Measurements from ENCODE around the gene CLEC16A.

DNA sequence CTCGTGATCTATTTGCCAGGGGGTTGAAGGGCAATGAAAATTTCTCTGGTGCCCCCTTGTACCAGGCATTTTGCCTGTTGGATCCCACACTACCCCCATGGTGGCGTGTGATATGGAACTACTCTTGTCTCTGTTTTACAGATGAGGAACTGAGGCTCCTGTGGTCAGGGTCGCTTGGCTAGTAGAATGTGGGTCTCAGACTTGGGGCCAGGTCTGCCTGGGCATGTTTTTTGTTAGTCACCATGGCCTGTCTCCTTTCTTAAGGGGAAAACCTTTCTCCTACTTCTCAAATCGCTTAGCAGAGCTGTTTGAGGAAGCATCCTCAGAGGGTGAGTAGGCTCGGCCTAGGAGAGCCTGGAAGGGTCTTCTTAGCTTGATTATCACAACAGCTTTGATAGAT, 51.2 kb downstream of the CLEC16A start:
- TF ChIP-seq, protein P1, sequence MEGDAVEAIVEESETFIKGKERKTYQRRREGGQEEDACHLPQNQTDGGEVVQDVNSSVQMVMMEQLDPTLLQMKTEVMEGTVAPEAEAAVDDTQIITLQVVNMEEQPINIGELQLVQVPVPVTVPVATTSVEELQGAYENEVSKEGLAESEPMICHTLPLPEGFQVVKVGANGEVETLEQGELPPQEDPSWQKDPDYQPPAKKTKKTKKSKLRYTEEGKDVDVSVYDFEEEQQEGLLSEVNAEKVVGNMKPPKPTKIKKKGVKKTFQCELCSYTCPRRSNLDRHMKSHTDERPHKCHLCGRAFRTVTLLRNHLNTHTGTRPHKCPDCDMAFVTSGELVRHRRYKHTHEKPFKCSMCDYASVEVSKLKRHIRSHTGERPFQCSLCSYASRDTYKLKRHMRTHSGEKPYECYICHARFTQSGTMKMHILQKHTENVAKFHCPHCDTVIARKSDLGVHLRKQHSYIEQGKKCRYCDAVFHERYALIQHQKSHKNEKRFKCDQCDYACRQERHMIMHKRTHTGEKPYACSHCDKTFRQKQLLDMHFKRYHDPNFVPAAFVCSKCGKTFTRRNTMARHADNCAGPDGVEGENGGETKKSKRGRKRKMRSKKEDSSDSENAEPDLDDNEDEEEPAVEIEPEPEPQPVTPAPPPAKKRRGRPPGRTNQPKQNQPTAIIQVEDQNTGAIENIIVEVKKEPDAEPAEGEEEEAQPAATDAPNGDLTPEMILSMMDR (IDR thresholded peaks at IDR 0.05; ENCODE audit: insufficient read depth, low read length), result no peak
- TF ChIP-seq, protein P2, sequence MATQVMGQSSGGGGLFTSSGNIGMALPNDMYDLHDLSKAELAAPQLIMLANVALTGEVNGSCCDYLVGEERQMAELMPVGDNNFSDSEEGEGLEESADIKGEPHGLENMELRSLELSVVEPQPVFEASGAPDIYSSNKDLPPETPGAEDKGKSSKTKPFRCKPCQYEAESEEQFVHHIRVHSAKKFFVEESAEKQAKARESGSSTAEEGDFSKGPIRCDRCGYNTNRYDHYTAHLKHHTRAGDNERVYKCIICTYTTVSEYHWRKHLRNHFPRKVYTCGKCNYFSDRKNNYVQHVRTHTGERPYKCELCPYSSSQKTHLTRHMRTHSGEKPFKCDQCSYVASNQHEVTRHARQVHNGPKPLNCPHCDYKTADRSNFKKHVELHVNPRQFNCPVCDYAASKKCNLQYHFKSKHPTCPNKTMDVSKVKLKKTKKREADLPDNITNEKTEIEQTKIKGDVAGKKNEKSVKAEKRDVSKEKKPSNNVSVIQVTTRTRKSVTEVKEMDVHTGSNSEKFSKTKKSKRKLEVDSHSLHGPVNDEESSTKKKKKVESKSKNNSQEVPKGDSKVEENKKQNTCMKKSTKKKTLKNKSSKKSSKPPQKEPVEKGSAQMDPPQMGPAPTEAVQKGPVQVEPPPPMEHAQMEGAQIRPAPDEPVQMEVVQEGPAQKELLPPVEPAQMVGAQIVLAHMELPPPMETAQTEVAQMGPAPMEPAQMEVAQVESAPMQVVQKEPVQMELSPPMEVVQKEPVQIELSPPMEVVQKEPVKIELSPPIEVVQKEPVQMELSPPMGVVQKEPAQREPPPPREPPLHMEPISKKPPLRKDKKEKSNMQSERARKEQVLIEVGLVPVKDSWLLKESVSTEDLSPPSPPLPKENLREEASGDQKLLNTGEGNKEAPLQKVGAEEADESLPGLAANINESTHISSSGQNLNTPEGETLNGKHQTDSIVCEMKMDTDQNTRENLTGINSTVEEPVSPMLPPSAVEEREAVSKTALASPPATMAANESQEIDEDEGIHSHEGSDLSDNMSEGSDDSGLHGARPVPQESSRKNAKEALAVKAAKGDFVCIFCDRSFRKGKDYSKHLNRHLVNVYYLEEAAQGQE (IDR thresholded peaks at IDR 0.05; ENCODE audit: insufficient replicate concordance, low read depth), result no peak
- TF ChIP-seq GABPA (IDR thresholded peaks at IDR 0.05; ENCODE audit: low read depth), result no peak
- TF ChIP-seq POLR2AphosphoS5 (IDR thresholded peaks at IDR 0.05; ENCODE audit: low read depth), result no peak

Measured in HL-60 (cell line).